Right ventricle myocardium inferior (tissue), 1 donor: ENCODE data around the gene FAM131B. TPM values are rescaled to one million over a fixed set of nuclear protein-coding genes. Genes with fewer than 3 reads are reported as not detected.
"Not testable (repeated sequence)": the region's sequence is repeated elsewhere in the genome, so short reads cannot be mapped to it uniquely, and the experiment has no call there.

Source experiments
- ATAC-seq: fragments of 200-7000 bp; cut with Tn5 transposase; one replicate; pipeline ENCODE4 v1.9.1; 2020; ENCODE audit warnings: mild to moderate bottlenecking, moderate library complexity
- DNase-seq: peaks from one replicate; pipeline ENCODE4 v3.0.0; 2021; ENCODE audit errors: missing footprints
- intact Hi-C: fragments of 100-400 bp; cut with DNase I; formaldehyde crosslinking; loops from one replicate; pipeline ENCODE4 v1.11.0; 2022
- long read RNA-seq: library from polyadenylated mRNA; unstranded; transcript quantifications from one replicate; pipeline ENCODE4 v2.0.0, GENCODE V29; 2021
- total RNA-seq: library from RNA; stranded (reverse); fragmentation: NEBNext Ultra II Directional; extraction: Animal tissue kit (Norgen Biotek cat#: 25700); gene quantifications from one replicate; pipeline ENCODE4 v1.2.1, GENCODE V29; 2021
- donor health status: DM: no; HTN: yes; CAD: no; lungs with severe emphysema.

FAM131B gene
- total RNA-seq: 0.73 TPM
- long read RNA-seq: 0 reads

DNA sequence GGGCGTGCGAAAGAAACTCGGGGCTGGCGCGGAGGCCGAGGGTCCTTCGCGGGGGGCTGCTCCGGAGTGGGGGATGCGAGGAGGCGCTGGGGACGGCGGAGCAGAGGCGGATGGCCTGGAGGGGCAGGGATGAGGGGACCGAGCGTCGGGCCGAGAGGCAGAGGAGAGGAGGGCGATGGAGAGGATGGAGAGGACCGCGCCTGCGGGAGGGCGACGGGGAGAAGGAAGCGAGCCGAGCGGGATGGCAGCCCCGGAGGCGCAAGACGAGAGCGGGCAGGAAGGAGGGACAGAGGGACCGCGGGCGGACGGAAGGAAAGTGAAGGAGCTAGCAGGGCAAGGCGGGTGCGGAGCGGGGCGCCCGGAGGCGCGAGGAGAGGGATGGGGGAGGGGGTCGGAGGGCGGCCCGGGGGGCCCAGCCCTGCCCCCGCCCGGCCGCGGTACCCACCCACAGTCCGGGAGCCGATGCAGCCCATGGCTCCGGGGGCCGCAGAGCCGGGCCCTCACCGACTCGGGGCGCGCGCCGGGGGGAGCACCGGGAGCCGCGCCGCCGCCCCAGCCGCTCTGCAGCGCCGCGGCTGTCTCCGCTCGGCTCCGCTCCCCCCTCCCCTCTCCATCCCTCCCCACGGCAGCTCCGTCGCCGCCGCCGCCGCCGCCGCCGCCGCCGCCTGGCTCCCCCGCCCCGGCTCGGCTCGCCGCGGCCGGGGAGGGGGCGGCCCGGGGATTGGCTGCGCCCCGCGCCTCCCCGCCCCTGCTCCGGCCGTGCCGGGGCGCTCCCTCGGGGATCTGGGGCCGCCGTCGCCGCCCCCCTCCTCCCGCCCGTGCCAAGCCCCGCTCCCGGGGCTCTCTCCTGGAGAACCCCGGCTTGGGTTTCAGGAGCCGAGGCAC is at the start of gene FAM131B:
TSS of gene FAM131B (minus strand) at position 583 of the 885 bp plus-strand sequence. CDS start at position 473, 110 bp downstream.
- intact Hi-C loops: no loop called here
- DNase-seq: peak; percentile 72
- no peak for ATAC-seq

DNA sequence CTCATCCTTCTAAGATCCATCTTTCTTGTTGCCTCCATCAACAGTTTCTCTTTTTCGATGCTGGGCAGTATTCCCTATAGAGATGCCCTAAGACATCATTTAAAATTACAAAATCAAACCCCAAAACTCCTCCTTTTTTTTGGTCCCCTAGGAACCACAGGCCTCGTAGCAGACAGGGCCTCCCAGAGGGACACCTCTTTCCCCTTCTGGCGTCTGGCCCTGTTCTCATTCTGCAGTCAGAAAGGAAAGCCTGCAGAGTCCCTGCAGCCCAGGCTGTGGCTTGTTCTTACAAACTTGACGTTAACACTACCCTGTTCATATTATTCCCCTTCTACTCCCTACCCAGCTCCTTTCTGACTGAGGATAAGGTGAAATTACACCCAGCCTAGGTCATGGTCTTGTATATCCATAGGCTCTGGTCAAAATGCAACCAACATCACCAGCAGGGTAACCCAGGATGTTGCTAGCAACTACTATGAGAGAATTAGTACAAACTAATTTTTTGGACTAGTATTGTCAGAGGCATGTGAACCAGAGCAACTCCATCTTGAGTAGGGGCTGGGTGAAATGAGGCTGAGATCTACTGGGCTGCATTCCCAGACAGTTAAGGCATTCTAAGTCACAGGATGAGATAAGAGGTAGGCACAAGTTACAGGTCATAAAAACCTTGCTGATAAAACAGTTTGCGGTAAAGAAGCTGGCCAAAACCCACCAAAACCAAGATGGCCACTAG is 49.6 kb upstream of the FAM131B start:
- DNase-seq (peak; percentile 34), ATAC-seq (no peak)
- intact Hi-C loops: no loop called here

DNA sequence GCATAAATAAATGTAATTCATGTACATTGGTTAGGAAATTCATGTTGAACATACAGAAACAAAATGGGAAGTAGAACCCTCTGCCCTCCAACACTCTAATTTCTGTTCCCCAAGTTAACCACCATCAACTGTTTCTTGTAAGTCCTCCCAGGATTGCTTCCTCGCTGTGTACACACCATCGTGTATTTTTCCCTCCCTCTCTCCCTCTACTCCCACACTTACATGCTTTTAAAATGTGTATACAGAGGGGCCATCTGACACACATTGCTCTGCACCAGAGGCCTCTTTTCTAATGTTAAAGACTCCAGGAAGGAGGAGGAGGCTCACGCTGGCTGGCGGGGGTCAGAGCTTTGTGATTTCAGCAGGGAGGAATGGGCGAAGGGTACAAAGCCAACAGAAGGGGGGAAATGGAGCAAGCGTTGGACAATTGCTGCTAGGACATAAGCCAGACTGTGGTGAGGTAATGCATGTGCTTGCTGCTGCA is 48.0 kb upstream of the FAM131B start:
- intact Hi-C loops: no loop called here
- ATAC-seq (peak; percentile 66), DNase-seq (peak; percentile 71)

DNA sequence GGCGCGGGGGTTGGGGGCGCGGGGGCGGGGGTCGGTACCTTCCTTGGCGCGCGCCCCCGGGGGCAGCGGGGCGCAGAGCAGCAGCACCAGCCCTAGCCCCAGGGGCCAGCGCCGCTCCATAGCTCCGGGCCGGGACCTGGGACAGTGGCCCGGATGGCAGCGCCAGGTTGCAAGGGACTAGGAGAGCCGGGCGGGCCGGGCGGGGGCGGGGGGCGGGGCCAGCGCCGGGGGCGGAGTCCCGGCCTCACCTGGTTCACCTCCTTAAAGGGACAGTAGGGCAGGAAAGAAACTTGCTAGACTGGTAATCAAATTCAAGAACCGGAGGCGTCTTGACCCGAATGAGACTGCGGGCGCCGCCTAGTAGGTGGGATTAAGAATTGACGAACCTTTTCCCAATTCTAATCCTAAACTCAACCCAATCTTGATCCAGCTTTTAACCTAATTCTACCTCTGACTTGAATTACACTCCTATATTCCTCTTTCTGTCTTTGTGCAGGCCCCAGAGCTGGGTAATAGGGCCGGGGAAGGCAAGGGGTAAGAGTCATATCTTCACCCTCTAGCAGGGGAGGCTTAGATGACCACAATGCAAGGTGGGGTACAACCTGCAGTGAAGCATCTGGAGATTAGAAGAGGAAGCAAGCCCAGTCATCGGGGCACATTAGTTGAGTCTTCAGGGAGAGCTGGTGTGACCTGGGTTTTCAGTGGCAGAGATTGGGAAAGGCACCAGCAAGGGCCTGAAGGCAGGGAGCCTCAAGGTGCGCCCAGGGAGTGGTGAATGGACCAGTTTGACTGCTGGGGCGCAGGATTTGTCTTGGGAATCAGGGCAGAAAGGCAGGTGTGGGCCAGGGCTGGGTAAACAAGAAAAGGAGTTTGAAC is 46.4 kb upstream of the FAM131B start, which contains the start of gene EPHA1:
TSS of gene EPHA1 (minus strand) at position 171 of the 876 bp plus-strand sequence. CDS start at position 120, 51 bp downstream.
- DNase-seq: peak; percentile 56
- intact Hi-C loops: no loop called here
- no peak for ATAC-seq

DNA sequence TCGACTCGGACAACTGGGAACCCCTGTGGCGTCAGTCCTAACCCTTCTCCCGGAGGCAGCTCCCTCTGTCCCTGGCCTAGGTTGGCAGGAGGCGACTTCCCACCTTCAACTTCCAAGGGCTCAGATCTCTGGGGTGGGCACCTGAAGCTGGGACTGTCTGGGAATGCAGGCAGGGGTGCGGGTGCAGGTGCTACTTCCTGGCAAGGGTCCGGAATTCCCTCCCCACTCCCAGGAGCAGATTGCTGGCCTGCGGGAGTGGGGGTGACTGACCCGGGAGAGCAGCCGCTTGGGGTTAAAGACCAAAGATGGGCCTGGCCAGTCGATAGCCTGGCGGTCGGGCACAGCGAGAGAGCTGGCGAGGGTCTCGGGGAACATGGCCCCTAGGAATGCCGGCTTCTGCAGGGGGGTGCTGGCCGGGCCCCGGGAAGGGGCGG is 45.8 kb upstream of the FAM131B start:
- intact Hi-C loops: no loop called here
- DNase-seq: peak; percentile 64
- no peak for ATAC-seq

DNA sequence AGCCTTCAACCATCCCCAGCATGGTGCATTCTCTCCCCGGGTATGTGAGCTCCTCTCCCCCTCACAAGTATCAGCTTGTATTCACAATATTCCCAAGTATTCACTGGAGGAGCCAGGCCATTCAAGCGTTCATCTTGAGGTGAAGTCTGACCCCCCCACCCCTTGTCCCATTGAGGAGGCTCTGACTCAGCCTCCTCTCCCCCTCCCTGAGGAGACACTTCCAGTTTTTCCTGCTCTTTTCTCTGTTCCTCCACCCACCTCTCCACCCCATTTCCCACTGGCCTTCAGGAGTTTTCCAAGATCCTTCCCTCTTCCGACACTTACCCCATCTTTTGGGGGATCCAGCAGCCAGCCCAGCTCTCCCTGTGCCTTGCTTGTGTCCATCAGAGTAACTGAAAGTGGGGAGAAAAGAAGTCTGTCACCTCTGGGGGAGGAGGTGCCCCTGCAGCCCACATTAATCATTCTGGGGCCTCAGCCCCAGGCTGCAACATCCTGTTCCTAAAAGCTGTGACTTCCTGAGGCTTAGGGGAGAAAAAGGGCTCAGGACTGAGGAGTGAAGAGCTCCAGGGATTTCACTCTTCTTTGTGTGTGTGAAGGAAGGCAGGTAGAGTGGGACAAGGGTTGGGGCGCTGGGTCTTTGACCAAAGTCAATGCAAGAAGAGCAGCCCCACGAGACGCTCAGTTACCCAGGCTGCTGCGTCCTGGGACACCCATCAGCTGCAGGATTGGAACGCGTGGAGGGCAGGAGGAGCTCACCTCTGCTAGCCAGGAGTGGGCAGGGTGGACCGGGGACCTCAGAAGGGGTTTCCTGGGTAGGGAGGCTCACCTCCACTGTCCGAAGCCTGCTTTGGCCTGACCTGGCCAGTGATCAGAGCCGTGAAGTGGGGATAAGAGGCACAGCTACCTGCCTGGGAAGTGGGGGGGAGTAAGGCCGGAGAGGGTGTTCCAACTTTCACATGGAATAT is 45.1 kb upstream of the FAM131B start:
- intact Hi-C loops: no loop called here
- ATAC-seq (no peak), DNase-seq (peak; percentile 49)

DNA sequence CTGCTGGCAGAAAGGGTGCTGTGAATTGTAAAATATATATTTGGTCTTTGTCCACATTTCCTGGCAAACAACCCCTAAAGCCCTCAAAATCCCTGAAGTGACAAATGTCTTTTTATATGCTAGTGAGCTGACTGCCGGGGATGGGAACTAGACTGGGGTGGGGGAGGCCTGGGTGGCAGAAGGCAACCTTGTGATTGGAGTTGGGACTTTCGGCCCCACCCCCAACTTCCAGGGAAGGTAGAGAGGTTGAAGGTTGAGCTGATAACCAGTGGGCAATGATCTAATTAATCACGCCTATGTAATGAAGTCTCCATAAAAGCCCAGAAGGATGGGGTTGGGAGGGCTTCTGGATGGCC is 43.5 kb upstream of the FAM131B start:
- DNase-seq (peak; percentile 44), ATAC-seq (no peak)
- intact Hi-C loops: no loop called here

GRCh38 chr7:143405173-143406001 is 42.9 kb upstream of the FAM131B start:
- ATAC-seq (peak; percentile 85), DNase-seq (peak; percentile 88)
- intact Hi-C loops: no loop called here

GRCh38 chr7:143402233-143402632 is 39.7 kb upstream of the FAM131B start:
- ATAC-seq, DNase-seq, intact Hi-C loops: not testable (repeated sequence)

DNA sequence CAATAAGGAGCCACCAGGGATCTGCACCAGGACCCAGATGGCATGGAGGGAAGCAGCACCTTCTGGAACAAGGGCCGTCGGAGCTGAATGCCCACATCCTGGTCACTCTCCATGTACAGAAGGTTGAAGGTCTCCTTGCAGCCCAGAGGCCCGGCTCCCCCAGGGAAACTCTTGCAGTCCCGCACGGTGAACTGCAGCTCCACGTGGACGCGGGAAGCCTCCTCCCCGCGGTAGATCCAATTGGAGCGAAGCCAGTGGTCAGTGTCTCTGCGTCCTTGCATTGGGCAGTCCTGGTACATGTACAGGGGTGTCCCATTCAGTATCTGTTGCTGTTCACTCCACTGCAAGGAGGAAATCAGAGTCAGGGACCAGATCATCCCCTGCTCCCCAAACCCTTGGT is 38.8 kb upstream of the FAM131B start:
- peak; percentile 32 for DNase-seq
- intact Hi-C loops: no loop called here
- no peak for ATAC-seq

- intact Hi-C loops: loop anchor here (10.0 kb wide), 1 partner anchor 505 kb away; the partner anchor contains the start of gene TCAF1
- DNase-seq (peak; percentile 23), ATAC-seq (no peak)
Observed at GRCh38 chr7:143399642-143400041, 37.1 kb upstream of the FAM131B start.

- ATAC-seq (no peak), DNase-seq (peak; percentile 4)
- intact Hi-C loops: loop anchor here (10.0 kb wide), 1 partner anchor 506 kb away; the partner anchor contains the start of gene TCAF1
Observed at GRCh38 chr7:143399151-143399550, 36.6 kb upstream of the FAM131B start.

GRCh38 chr7:143398616-143399015 is 36.1 kb upstream of the FAM131B start:
- ATAC-seq (no peak), DNase-seq (peak; percentile 25)
- intact Hi-C loops: loop anchor here (10.0 kb wide), 1 partner anchor 506 kb away; the partner anchor contains the start of gene TCAF1

GRCh38 chr7:143397710-143398530 is 35.4 kb upstream of the FAM131B start:
- intact Hi-C loops: loop anchor here (10.0 kb wide), 1 partner anchor 507 kb away; the partner anchor contains the start of gene TCAF1

More at GRCh38 chr7:143397710-143398530, 35.4 kb upstream of the FAM131B start:
- ATAC-seq (no peak), DNase-seq (peak; percentile 43)
